SK-N-SH treated with all-trans-retinoic acid at 6 μM for 48 hours (cell line): ENCODE data around the gene HSF2BP.
"Not testable (repeated sequence)": the region's sequence is repeated elsewhere in the genome, so short reads cannot be mapped to it uniquely, and the experiment has no call there.

Source experiments
- ATAC-seq: fragments of 200-7000 bp; cut with Tn5 transposase; 3 replicates; pipeline ENCODE4 v1.9.1; 2020; ENCODE audit warnings: mild to moderate bottlenecking, moderate library complexity
- ARNTL ChIP-seq: fragments of 450-650 bp; formaldehyde crosslinking; IDR thresholded peaks from 2 replicates; pipeline ENCODE4 v1.5.0; 2020; ENCODE audit warnings: low read depth, mild to moderate bottlenecking, moderate library complexity, borderline replicate concordance
- BACH2 ChIP-seq: fragments of 250-450 bp; sonication (Bioruptor Pico); IDR thresholded peaks from 2 replicates; pipeline ENCODE4 v1.9.0; 2021; ENCODE audit warnings: mild to moderate bottlenecking, borderline replicate concordance
- CSDC2 ChIP-seq: fragments of 250-450 bp; sonication (Bioruptor Pico); IDR thresholded peaks from 2 replicates; pipeline ENCODE4 v1.5.0; 2020; ENCODE audit warnings: mild to moderate bottlenecking, moderate library complexity
- CSRNP3 ChIP-seq: fragments of 250-450 bp; sonication (Bioruptor Pico); IDR thresholded peaks from 2 replicates; pipeline ENCODE4 v1.5.1; 2021; ENCODE audit warnings: mild to moderate bottlenecking, moderate library complexity
- ESRRG ChIP-seq: fragments of 250-450 bp; sonication (Bioruptor Pico); IDR thresholded peaks from 2 replicates; pipeline ENCODE4 v1.6.1; 2021; ENCODE audit warnings: mild to moderate bottlenecking
- GLIS3 ChIP-seq: fragments of 250-450 bp; sonication (Bioruptor Pico); IDR thresholded peaks from 2 replicates; pipeline ENCODE4 v1.5.0; 2020; ENCODE audit warnings: mild to moderate bottlenecking, moderate library complexity
- ISL1 ChIP-seq: fragments of 250-450 bp; sonication (Bioruptor Pico); IDR thresholded peaks from 2 replicates; pipeline ENCODE4 v2.1.2; 2022; ENCODE audit warnings: mild to moderate bottlenecking, moderate library complexity
- OSR1 ChIP-seq: fragments of 250-450 bp; sonication (Bioruptor Pico); IDR thresholded peaks from 2 replicates; pipeline ENCODE4 v1.8.0; 2022; ENCODE audit warnings: moderate library complexity, mild to moderate bottlenecking, inconsistent platforms
- PATZ1 ChIP-seq: fragments of 250-450 bp; sonication (Bioruptor Pico); IDR thresholded peaks from 2 replicates; pipeline ENCODE4 v1.8.0; 2020; ENCODE audit warnings: mild to moderate bottlenecking, moderate library complexity, borderline replicate concordance
- POU6F1 ChIP-seq: fragments of 250-450 bp; sonication (Bioruptor Pico); IDR thresholded peaks from 2 replicates; pipeline ENCODE4 v1.8.0; 2021; ENCODE audit warnings: low read depth, mild to moderate bottlenecking, moderate library complexity, borderline replicate concordance
- PPARA ChIP-seq: fragments of 250-450 bp; sonication (Bioruptor Pico); IDR thresholded peaks from 2 replicates; pipeline ENCODE4 v1.5.0; 2020; ENCODE audit warnings: mild to moderate bottlenecking, borderline replicate concordance
- RARB ChIP-seq: fragments of 250-450 bp; sonication (Bioruptor Pico); IDR thresholded peaks from 2 replicates; pipeline ENCODE4 v1.8.0; 2021; ENCODE audit warnings: mild to moderate bottlenecking, moderate library complexity
- SNAI2 ChIP-seq: fragments of 250-450 bp; sonication (Bioruptor Pico); IDR thresholded peaks from 2 replicates; pipeline ENCODE4 v1.5.0; 2020; ENCODE audit warnings: mild to moderate bottlenecking, moderate library complexity
- TCF4 ChIP-seq: fragments of 250-450 bp; sonication (Bioruptor Pico); IDR thresholded peaks from 2 replicates; pipeline ENCODE4 v1.8.0; 2021; ENCODE audit warnings: mild to moderate bottlenecking, moderate library complexity, borderline replicate concordance
- TOX ChIP-seq: fragments of 250-450 bp; sonication (Bioruptor Pico); IDR thresholded peaks from 2 replicates; pipeline ENCODE4 v1.8.0; 2021; ENCODE audit warnings: mild to moderate bottlenecking, moderate library complexity, borderline replicate concordance
- TSHZ2 ChIP-seq: fragments of 250-450 bp; sonication (Bioruptor Pico); IDR thresholded peaks from 2 replicates; pipeline ENCODE4 v1.5.0; 2020; ENCODE audit warnings: mild to moderate bottlenecking, moderate library complexity
- ZFP3 ChIP-seq: fragments of 250-450 bp; sonication (Bioruptor Pico); IDR thresholded peaks from 2 replicates; pipeline ENCODE4 v1.5.0; 2020; ENCODE audit warnings: mild to moderate bottlenecking, moderate library complexity
- ZFP30 ChIP-seq: fragments of 450-650 bp; formaldehyde crosslinking; IDR thresholded peaks from 2 replicates; pipeline ENCODE4 v1.5.0; 2022; ENCODE audit warnings: mild to moderate bottlenecking, moderate library complexity
- ZNF565 ChIP-seq: fragments of 450-650 bp; formaldehyde crosslinking; conservative IDR thresholded peaks from 2 replicates; pipeline ENCODE4 v1.5.0; 2020; ENCODE audit warnings: low read depth, mild to moderate bottlenecking, moderate library complexity
- ZNF70 ChIP-seq: fragments of 450-650 bp; formaldehyde crosslinking; IDR thresholded peaks from 2 replicates; pipeline ENCODE4 v1.5.0; 2020; ENCODE audit warnings: mild to moderate bottlenecking, moderate library complexity
- ZNF8 ChIP-seq: fragments of 450-650 bp; formaldehyde crosslinking; IDR thresholded peaks from 2 replicates; pipeline ENCODE4 v1.5.0; 2020; ENCODE audit warnings: mild to moderate bottlenecking, moderate library complexity

HSF2BP gene

GRCh38 chr21:43618940-43619339 is 40.3 kb downstream of the HSF2BP start (continued):
- TF ChIP-seq PATZ1 (CRISPR knock-in tag) (no peak), OSR1 (CRISPR knock-in tag) (no peak), TCF4 (no peak), SNAI2 (CRISPR knock-in tag) (no peak), BACH2 (CRISPR knock-in tag) (no peak), GLIS3 (CRISPR knock-in tag) (no peak)

GRCh38 chr21:43616861-43617260 is 42.4 kb downstream of the HSF2BP start:
- not testable (repeated sequence) for ATAC-seq

- no peak for ATAC-seq
- TF ChIP-seq ZFP30 (CRISPR knock-in tag) (no peak), PATZ1 (CRISPR knock-in tag) (no peak), CSRNP3 (CRISPR knock-in tag) (no peak), ARNTL (CRISPR knock-in tag) (no peak), GLIS3 (CRISPR knock-in tag) (no peak), CSDC2 (no peak), ISL1 (CRISPR knock-in tag) (no peak), ZNF70 (CRISPR knock-in tag) (no peak), ZNF8 (CRISPR knock-in tag) (no peak), TOX (no peak), ZNF565 (no peak), POU6F1 (CRISPR knock-in tag) (no peak), ZFP3 (CRISPR knock-in tag) (no peak), PPARA (no peak), TSHZ2 (CRISPR knock-in tag) (no peak), TCF4 (no peak), ESRRG (CRISPR knock-in tag) (no peak), RARB (no peak), BACH2 (CRISPR knock-in tag) (no peak), OSR1 (CRISPR knock-in tag) (no peak)
Measured at GRCh38 chr21:43614839-43615238, 44.4 kb downstream of the HSF2BP start.
